ENCODE data around the gene MAML3.
A peak's percentile ranks its signal among the peaks of the same experiment; 100 is the strongest.

The MAML3 gene

DNA sequence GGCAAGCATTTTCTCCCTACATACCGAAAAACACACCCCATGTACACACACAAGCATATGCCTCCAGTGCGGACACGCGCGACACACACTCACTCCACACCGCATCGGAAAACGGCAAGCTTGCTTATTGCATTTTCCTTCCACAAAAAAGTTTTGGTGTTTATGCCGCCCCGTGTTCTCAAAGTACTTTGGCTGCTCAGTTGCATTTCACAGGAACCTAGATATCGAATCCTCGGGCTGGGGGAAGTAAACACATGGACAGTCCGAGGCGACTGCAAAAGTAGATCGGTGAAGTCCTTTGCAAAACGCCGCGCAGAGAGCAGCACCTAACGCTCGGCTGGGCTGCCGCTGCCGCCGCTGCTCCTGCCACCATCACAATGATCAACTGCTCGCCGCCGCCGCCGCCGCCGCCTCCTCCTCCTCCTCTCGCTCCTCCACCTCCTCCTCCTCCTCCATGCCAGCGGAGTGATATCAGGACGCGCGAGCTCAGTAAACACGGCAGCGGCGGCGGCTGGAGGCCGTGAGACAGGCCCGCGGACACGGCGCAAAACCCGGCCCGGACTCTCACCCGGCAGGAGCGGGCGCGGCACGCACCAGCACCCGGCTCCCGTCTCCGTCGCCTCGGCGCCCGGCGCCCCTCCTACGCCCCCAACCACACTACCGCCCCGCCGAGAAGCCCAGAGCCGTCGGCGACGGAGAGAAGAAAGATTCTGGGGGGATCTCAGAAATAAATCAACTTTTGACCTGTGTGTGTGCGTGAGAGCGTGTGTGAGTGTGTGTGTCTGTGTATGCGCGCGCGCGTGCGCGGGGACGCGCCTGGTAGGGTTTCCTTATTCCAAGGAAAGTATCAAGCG, at the start of gene MAML3:
Gene MAML3 (minus strand): TSS at position 467 of the 854 bp plus-strand sequence. CDS start 857 bp downstream, outside the sequence.
- peak; percentile 18 to 34 for ATAC-seq

DNA sequence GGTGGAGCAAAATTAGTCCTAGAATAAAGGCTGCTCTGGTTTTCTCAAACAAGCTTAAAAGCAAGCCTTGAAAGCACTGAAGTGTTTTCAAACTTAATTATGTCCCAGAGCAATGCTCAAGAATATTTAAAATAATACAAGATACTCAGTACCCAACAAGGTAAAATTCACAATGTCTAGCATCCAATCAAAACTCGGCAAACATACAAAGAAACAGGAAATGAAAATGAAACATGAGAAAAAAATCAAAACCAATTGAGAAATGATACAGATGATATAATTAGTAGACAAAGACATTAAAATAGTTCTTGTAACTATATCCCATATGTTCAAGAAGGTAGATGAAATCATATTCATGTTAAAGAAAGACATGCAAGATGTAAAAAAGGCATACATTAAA, 45.0 kb upstream of the MAML3 start:
- no peak for ATAC-seq

DNA sequence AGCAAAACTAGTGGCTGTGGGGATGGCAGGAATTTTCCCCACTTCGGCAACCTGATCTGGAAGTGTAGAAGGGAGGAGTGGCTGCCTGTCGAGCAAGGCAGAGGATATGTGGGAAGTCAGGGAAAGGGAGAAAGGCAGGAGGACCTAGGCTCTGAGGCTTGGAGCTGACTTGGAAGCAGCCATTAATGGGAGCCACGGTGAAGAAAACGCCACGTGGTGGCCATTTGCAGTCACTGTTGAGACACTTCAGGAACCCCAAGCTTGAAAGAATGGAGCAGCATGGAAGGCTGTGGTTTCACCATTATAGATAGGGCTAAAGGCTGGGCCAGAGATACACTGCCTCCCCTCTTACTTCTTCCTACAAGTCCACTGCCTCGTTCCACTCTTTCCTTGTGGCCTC, 41.8 kb upstream of the MAML3 start:
- ATAC-seq: no peak

DNA sequence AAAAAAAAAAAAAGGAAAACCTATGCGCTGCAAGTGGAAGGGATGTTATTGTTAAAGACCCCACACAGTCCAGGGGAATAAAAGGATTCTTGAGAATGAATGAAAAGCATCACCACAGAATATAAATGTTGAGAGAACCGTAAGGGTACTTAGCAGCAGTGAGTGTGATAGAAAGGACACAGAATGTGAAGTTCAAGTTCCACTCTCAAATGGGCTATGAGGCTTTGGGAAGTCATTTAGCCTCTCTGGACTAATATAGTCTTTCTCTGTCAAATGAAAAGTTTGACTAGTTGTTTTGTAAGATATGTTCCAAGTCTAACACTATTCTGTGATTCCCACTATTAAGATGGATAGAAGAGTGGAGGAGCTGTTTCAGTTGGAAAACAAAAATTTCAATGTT, 35.8 kb upstream of the MAML3 start:
- ATAC-seq: no peak

DNA sequence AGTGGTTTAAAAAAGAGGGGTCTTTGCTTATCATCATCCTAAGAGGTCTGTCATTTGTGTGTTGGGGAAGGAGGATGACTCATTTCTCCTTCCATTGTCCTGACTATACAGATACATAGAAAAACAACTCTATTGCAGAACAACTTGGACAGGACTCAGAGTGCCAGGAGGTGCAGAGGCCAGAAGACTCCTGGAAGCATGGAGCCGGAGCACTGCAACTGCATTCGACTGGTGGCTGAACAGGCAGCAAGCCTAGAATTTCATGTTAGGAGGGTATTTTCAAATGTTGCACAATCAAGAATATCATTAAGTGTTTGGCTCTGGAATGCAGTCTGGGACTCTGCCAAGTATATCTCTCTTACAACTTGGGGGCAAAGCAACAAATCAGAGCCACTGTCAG, 35.0 kb upstream of the MAML3 start:
- ATAC-seq: no peak

DNA sequence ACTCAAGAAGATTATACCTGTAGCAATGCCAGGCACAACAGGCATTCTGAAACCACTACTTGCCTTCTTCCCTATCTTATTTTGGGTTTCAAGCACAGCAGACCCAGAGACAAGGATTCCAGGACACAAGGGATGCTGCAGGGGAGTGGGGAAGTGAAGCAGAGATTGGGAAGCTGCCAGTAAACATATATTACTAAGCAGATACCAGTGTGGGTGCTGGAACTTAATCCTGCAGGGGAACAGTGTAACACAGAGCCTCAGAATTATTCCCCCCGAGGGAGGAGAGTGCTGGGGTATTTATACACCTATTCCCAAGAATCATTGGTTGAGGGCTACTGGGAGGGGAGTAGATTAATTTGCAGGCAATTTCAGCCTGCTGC, 33.3 kb upstream of the MAML3 start:
- no peak for ATAC-seq

DNA sequence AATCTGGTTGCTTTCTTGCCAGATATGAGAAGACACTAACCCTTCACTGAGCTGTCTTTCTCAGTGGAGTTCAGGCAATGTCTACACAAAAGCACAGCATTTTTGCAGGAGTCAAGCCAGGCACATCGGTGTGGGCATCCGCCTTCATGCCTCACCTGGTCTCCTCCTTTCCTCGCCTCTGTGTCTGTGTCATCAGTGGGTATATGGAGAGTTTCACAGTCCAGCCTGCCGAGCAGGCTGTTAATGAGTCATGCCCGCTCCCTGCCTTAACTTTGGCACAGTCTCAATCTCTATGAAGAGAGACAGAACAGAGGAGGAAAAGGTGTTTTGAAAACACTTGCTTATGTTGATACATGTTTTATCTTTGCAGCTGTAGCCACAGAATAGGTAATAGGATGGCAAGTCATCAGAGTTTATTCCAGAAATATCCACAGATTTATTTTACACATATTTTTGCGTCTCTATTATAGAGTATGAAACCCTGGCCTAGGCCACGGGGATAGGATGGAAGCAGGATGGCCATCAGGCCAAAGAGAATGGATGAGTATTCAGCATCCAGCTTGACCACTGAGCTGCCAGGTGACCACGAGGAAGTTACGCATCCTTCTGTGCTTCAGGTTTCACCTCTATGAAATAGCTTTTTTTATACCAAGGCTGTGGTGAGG, 32.8 kb upstream of the MAML3 start:
- ATAC-seq: no peak

DNA sequence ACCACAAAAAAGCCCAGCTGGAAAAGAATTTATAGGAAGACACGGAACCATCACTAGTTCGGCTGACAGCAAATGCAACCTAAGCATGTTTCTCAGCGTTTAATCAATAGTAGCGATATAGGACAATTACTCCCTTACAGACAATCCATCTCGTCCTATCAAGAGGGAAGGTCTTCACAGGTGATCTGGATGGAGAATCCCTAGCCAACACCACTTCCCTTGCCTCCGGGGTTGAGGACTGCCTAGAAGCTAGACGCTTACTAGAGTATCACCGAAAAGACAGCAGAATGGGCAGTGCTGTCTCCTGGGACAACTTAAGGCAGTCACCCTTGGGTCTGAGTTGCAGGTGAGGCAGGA, 32.1 kb upstream of the MAML3 start:
- ATAC-seq: no peak

DNA sequence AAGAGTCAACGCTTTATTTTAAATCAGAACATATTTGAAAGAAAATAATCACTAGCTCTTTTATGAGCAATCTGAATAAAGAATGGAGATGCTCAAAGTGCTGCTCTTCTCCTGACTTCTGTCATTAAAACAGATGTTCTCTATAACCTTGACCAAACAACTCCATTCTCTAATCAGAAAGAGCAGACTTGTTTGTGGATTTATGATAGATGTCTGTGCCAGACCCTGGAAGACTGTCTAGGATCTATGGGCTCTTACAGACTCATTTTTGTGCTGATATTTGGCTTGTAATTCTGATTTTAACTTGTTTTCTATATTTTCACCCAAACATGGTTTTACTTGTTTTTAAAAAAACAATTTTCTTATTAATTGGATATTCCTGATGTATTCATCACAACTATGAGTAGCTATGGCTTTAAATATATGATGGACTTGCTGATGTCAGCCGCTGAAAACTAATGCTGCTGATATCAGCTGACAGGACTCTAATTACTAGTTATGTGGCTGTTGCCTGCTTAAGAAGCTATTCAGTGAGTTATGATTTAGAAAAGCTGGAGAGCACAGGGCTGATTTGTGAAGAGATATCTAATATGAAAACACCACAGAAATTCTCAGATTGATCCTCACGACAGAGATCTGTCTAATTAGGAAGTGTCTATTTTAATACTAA, 31.6 kb upstream of the MAML3 start:
- ATAC-seq: no peak

DNA sequence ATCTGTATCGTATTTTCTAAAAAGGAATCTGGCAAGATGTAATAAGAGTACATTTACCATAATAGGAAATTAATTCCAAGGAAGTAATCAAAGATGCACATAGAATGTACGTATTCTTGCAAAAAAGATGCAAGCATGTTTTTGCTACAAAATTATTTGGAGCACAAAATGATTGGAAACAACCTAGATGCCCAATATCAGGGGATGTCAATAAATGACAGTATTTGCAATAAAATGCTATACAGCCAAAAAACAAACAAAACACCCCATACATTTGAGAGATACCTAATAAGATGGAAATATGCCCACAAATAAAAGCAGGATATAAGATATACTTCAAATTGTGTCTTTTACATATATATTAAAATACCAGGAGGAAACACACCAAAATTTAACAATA, 29.3 kb upstream of the MAML3 start:
- no peak for ATAC-seq

DNA sequence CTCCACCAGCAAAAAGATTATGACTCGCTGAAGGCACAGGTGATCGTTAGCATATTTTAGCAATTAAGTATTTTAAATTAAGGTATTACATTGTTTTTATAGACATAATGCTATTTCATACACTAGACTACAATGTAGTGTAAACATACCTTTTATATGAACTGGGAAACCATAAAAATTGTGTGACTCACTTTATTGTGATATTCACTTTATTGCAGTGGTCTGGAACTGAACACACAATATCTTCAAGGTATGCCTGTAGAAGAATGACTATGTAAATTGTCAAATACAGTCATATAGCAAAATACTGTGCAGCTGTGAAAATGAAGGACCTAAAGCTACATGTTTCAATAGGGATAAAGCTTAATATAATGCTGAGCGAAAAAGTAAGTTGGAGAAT, 26.6 kb upstream of the MAML3 start:
- ATAC-seq: no peak

DNA sequence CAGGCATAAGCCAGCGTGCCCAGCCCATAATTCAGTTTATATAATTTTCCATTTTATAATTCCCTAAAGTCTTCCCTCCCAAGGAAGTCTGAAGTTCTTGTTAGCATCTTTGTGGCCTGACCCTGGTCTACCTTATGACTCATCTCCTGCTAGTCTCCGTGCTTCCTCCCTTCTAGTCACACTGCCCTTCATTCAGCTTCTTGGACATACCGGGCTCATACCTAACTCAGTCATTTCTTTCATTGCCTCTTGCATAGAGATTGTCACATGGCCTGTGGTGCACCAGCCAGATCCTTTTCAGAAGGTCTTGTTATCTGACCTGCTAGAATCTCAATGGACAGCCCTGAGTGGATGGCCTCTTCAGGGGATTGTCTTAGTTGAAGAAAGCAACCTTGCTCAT, 22.8 kb upstream of the MAML3 start:
- no peak for ATAC-seq

DNA sequence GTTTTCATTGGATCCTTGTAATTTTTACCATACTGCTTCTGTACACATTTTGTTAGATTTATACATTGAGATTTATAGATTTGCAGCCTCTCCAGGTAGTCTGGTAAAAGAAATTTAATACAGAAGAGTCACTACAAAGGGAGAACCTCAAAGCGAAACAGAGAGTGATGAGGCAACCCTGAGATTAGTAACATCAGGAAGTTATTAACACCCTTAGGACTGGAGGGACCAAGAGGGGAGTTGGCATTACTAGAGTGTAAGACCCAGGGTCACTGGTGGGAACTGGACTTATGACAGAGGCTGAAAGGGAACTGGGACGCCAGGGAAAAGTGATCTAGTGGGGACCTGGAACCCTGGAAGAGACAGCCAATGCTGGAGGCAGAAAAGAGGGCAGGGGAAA, 20.6 kb upstream of the MAML3 start:
- no peak for ATAC-seq

DNA sequence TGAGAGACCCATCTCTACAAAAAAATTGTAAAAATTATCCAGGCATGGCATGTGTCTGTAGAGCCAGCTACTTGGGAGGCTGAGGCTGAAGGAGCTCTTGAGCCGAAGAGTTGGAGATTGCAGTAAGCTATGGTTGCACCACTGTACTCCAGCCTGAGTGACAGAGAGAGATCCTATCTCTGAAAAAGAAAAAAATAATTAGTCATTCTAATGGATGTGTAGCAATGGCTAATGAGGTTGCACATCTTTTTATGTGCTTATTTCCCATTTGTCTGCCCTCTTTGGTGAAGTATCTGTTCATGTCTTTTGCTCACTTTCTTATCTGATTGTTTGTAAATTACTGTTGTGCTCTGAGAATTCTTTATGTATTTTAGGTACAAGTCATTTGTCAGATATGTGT, 19.0 kb upstream of the MAML3 start:
- no peak for ATAC-seq

DNA sequence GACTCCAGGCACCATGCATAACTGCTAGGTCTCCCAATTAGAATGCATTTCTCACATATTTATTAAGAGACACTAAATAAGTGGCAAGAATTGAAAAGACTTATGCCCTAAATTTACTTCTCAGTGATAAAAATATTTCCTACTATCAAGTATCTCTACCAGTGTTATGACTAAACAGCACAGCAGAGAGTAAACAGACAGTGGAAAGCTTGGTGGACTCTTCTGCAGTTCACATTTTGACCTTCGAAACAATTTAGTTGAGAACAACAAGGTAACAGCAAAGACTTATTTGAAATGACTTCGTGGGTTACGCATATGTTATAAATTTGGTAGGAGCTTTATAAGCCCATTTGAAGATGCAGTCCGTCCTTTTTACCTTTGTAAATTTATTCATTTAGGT, 16.3 kb upstream of the MAML3 start:
- ATAC-seq: no peak

DNA sequence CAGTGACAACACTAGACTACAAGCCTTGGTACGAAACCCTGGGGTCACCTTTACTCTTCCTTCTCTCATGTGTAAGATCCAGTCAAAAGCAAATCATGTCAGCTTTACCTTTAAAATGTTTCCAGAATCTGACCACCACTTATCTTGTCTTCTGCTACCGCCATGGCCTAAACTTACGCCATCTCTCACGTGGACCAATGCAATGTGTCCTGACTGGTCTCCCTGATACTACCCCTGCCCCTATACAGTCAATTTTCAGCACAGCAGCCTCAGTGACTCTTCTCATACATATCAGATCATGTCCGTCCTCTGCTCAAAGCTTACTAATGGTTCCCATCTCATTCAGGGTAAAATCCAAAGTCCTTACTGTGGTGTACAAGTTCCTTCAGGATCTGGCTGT, 15.0 kb upstream of the MAML3 start:
- ATAC-seq: no peak

DNA sequence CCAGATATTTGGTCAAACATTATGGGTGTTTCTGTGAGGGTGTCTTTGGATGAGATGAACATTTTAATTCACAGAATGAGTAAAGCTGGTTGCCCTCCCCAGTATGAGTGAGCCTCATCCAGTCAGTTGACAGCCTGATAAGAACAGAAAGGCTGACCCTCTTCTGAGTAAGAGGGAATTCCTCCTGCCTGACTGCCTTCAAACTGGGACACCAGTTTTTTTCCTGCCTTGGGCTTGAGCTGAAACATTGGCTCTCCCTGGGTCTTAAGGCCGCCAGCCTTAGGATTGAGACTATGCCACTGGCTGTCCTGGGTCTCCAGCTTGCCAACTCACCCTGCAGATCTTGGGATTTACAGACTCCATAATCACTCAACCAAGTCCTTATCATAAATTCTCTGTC, 14.5 kb upstream of the MAML3 start:
- no peak for ATAC-seq

DNA sequence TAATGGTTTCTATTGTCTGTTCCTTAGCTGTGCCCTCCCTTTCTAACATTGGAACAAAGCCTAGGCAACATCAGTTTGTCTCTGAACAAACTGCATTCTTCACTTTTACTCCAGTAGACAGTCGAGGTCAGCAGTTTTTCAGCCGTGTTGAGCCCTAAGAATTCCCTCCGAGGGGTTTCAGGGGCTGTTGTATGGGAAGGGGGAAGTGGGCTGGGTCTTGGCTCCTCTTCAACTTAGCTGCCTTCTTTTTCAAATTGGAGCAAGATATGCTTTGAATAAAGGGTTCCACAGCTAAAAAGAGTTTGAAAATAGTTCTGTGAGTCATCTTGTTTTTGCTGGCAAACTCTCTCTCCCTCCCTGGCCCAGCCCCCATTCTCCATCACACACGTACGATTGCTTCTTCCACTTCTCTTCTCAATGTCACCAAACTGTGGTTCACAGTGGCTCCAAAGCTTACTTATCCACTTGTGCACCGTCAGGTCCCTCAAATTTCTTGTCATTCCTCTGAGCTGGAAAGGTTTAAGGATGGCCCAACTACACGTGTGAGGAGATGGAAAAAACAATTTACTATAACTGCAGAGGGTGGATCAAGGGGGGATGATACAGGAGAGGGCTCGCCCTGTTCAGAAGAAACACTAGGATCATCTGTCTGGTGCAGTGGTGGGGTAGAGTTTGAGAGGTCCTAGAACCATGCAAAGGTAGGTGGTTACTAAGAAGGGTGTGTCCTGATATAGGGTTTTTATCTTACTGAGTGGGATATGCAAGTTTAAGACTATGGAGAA, 9.2 kb upstream of the MAML3 start:
- ATAC-seq: no peak

DNA sequence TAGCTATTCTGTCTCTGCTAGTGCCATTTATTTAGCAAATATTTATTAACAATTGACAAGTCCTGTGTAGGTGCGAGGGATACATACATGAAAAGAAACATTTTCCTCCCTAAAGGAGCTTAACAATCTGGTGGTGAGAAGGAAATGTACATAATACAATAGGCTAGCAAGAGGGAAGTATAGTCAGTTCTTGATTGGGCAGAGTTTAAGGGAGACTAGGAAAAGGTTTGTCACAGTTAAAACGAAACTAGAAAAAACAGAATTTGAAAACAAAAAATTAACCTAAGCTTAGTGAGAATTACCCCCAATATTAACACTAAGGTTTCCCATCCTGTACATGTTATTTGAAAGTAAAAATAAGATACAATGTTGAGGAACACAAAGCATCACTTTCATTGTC, 8.6 kb upstream of the MAML3 start:
- no peak for ATAC-seq

DNA sequence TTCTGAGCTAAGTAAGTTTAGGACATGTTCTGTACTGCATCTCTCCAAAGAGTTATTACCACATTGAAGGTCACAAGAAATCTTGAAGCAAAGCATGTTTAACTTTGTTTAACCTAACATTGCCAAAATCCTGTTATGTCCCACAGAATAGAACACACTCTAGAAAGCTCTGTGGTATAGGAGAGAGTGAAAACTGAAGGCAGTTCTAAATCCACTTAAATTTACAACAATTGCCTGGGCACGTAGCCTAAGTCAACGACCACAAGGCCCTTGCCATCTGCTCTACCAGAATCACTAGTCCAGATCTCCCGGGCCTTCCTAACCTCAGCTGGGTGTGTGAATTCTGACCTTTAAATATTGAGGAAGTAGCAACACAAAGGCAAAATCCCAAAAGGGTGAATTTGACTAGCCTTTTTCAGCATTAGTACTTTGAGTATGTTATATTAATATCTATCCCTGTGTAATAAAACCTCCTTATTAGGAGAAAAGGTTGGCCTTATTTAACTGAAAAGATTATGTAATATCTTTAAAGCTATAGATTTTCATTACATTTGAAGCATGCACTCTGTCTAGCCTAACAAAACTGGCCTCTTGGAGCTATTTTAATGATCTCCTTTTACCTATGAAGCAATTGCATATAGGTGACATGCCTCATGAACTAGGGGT, 4.5 kb upstream of the MAML3 start:
- ATAC-seq: no peak

DNA sequence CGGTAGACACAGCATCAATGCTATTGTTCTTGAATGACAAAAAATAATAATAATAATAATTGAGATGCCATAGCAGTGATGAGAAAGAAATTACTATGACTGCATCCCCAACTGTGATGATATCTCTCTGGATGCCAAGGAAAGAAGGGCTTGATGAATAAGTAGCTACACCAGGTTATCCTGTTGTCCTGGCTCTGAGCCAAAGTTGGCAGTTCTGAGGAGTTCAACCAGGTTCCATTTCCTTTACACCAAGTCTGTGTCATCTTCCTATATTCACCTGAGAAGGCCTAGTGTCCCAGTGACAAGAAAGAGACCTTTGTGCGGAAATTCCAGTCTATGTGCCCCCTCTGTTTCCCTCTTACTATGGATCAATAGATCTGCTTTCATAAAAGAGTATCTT, 3.4 kb upstream of the MAML3 start:
- ATAC-seq: no peak

DNA sequence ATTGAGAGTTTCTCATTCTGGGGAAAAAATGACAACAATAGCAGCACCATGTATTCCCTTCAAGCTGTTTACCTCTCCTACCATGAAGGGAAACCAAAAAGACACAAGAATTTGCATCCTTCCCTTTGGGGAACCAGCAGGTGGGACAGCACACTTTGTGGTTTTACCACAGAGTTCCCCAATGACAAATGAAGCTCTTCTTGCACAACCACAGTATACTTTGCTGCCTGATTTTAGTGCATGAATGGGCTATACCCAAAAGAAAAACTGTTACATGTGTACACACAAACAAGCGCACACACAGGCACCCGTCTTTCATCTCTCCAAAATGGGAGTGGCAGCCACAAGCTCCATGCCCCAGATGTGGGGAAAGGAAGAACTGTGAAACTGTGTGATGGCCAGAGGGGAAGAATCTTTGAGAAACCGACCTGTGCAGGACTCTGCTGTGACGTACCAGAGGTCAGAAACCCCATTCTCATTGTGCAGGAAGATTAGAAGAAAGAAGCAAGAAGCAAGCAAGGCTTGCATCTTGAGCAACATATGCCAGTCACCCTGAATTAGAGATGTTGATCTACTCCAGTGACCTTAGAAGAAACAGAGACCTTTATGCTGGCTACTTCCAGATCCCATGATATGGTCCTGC, 2.7 kb upstream of the MAML3 start:
- ATAC-seq: peak; percentile 54 to 72
